HepG2 (cell line): ENCODE measurements around the gene RNU1-1. TPM values are rescaled to one million over a fixed set of nuclear protein-coding genes. Genes with fewer than 3 reads are reported as not detected.
A peak's percentile ranks its signal among the peaks of the same experiment; 100 is the strongest.
"Not testable (repeated sequence)": the region's sequence is repeated elsewhere in the genome, so short reads cannot be mapped to it uniquely, and the experiment has no call there.

Experiments used
- ATAC-seq: fragments of 200-7000 bp; cut with Tn5 transposase; 3 replicates; pipeline ENCODE4 v1.9.1; 2020; ENCODE audit warnings: mild to moderate bottlenecking, moderate library complexity
- BruUV-seq: library from RNA; stranded (reverse); fragments of 400-500 nt; replicated peaks from 2 replicates; lab custom pipeline; 2021; lab: Mats Ljungman, UMichigan
- CTCF ChIA-PET: fragments of 300-600 bp; formaldehyde crosslinking; extraction: SDS; loops from one replicate; lab custom pipeline; 2021; ENCODE audit warnings: low total read pairs, inconsistent platforms, low intra/inter-chr PET ratio; lab: Yijun Ruan, JAX
- POLR2A ChIA-PET: fragments of 350-600 bp; sonication (Branson Sonifier 250); formaldehyde crosslinking; loops from one replicate; lab custom pipeline; 2020; ENCODE audit warnings: antibody characterized with exemption, inconsistent platforms; lab: Yijun Ruan, JAX
- DNase-seq: peaks from one replicate; pipeline ENCODE4 v3.0.0-alpha.2; 2015; ENCODE audit warnings: low spot score
- FAIRE-seq: peaks from 3 replicates; lab custom pipeline; 2011; peaks lifted over from hg19 to GRCh38; lab: Jason Lieb, UNC
- H2AFZ ChIP-seq: one replicate; pipeline ENCODE4 v1.6.1; 2011; ENCODE audit warnings: low read length, inconsistent platforms
- H3K27ac ChIP-seq: fragments of 300-600 bp; 3 replicates; pipeline ENCODE4 v1.8.0; 2011; ENCODE audit warnings: mixed run types, mild to moderate bottlenecking, mixed read lengths, low read length, inconsistent platforms; ENCODE audit not compliant: insufficient read depth; ENCODE audit errors: extremely low read length
- H3K27me3 ChIP-seq, 2 experiments: fragments of 200-600 bp in 1 of 2; 2 replicates in 1 of 2; 3 replicates in 1 of 2; pipeline versions ENCODE4 v1.6.0 to v1.8.0; 2011; ENCODE audit warnings: low read length in 2 of 2, mild to moderate bottlenecking in 2 of 2, moderate library complexity in 2 of 2, inconsistent platforms in 1 of 2; ENCODE audit not compliant: insufficient read depth in 2 of 2, control insufficient read depth in 1 of 2
- H3K36me3 ChIP-seq, 2 experiments: fragments of 200-600 bp in 1 of 2; replicated peaks in 1 of 2; 2 replicates in 1 of 2; 3 replicates in 1 of 2; pipeline versions ENCODE4 v1.5.1 to v1.8.0; 2011; ENCODE audit warnings: low read length in 2 of 2, inconsistent platforms in 1 of 2; ENCODE audit not compliant: insufficient read depth in 2 of 2, control insufficient read depth in 1 of 2
- H3K4me1 ChIP-seq: 2 replicates; pipeline ENCODE4 v1.5.1; 2012; ENCODE audit warnings: low read length, inconsistent platforms; ENCODE audit not compliant: insufficient read depth
- H3K4me2 ChIP-seq: 2 replicates; pipeline ENCODE4 v1.6.0; 2011; ENCODE audit warnings: low read depth, low read length, inconsistent platforms
- H3K4me3 ChIP-seq, 3 experiments: fragments of 200-600 bp in 1 of 3; sonication (generic), shearing (Covaris generic) in 1 of 3; replicated peaks in 1 of 3; 2 replicates each; pipeline ENCODE4 v1.5.1; 2011 to 2016; ENCODE audit warnings: low read length in 3 of 3, inconsistent platforms in 2 of 3, low read depth in 2 of 3, mild to moderate bottlenecking in 2 of 3, control low read depth in 1 of 3, mixed read lengths in 1 of 3; ENCODE audit not compliant: insufficient read depth in 1 of 3
- H3K79me2 ChIP-seq: one replicate; pipeline ENCODE4 v1.6.1; 2011; ENCODE audit warnings: low read length, inconsistent platforms; ENCODE audit not compliant: insufficient read depth
- H3K9ac ChIP-seq: 2 replicates; pipeline ENCODE4 v1.6.0; 2011; ENCODE audit warnings: mild to moderate bottlenecking, low read depth, low read length, inconsistent platforms; ENCODE audit not compliant: insufficient read depth
- H3K9me3 ChIP-seq: 2 replicates; pipeline ENCODE4 v1.5.1; 2012; ENCODE audit warnings: mild to moderate bottlenecking, low read length
- H4K20me1 ChIP-seq: 2 replicates; pipeline ENCODE4 v1.6.0; 2011; ENCODE audit warnings: inconsistent platforms, mild to moderate bottlenecking, low read length, moderate library complexity; ENCODE audit not compliant: insufficient read depth
- FOXA1 ChIP-seq, 2 experiments: fragments of 450-650 bp in 1 of 2; sonication (generic) in 1 of 2; formaldehyde crosslinking in 1 of 2; IDR thresholded peaks; 2 replicates each; pipeline versions ENCODE4 v1.4.0 to v1.6.1; 2016 to 2020; ENCODE audit warnings: missing genetic modification reagents in 1 of 2
- NR2F2 ChIP-seq: IDR thresholded peaks from 2 replicates; pipeline ENCODE4 v1.6.1; 2012; ENCODE audit warnings: low read depth, inconsistent platforms, borderline replicate concordance
- SOX6 ChIP-seq, 2 experiments: fragments of 450-650 bp in 1 of 2; sonication (generic) in 1 of 2; formaldehyde crosslinking in 1 of 2; IDR thresholded peaks; 2 replicates each; pipeline versions ENCODE4 v1.4.0 to v1.6.1; 2017 to 2020; ENCODE audit warnings: antibody characterized with exemption in 1 of 2, mild to moderate bottlenecking in 1 of 2, missing genetic modification reagents in 1 of 2
- ZNF557 ChIP-seq: sonication (generic); formaldehyde crosslinking; IDR thresholded peaks from 2 replicates; pipeline ENCODE4 v1.4.0; 2020; ENCODE audit warnings: missing genetic modification reagents
- WGBS: methylation state at CpG from one replicate; pipeline ENCODE4 v1.1.6; 2017; ENCODE audit warnings: low lambda C conversion rate; 5-methylcytosine and 5-hydroxymethylcytosine counted together
- in situ Hi-C: cut with HindIII; loops from 2 replicates; pipeline ENCODE4 v1.10.0; 2017; ENCODE audit warnings: low pct_unique_long_range_greater_than_20kb; ENCODE audit not compliant: extremely low pct_ligation_motif_present
- intact Hi-C: fragments of 100-400 bp; cut with micrococcal nuclease; formaldehyde crosslinking; loops from one replicate; pipeline ENCODE4 v1.10.0; 2022; ENCODE audit not compliant: unreplicated experiment
- polyA plus RNA-seq, 8 experiments: library from polyadenylated mRNA; depleted of rRNA in 3 of 8; stranded (reverse) in 7 of 8; unstranded in 1 of 8; fragments of >200 nt; fragmentation: Illumina TruSeq in 4 of 8; extraction: Trizol in 4 of 8; gene quantifications; 2 replicates each; pipeline versions ENCODE4 v1.2.1 to v1.2.3, GENCODE V29; 2011 to 2016; ENCODE audit warnings: low read depth in 4 of 8, missing spikeins in 1 of 8, mixed read lengths in 1 of 8; ENCODE audit not compliant: insufficient read depth in 1 of 8
- total RNA-seq, 5 experiments: library from RNA; depleted of rRNA; stranded (reverse); fragments of >200 nt; fragmentation: Illumina TruSeq; extraction: Trizol; gene quantifications; 2 replicates each; pipeline ENCODE4 v1.2.3, GENCODE V29; 2016; ENCODE audit warnings: low read depth in 1 of 5

The RNU1-1 gene
- total and polyA plus RNA-seq, 2 of the 13 experiments (the other 11 are each of a cell fraction or from before 2014, with no cell fraction given), result under 0.01 to 11,018 TPM

GRCh38 chr1:16545682-16546095 is 31.6 kb upstream of the RNU1-1 start (continued):
- TF ChIP-seq SOX6 (IDR thresholded peaks at IDR 0.05), result not testable (repeated sequence)
- TF ChIP-seq SOX6 (CRISPR knock-in tag; IDR thresholded peaks at IDR 0.05) (peak; percentile 28; the same call in 1 of the 2 replicates), NR2F2 (peak; percentile 38; the same call in 1 of the 2 replicates), ZNF557 (CRISPR knock-in tag) (0 out of 2 replicates have a peak, but pooled peaks have one; percentile 33)

GRCh38 chr1:16540421-16540893 is 26.4 kb upstream of the RNU1-1 start:
- 0% methylated on average over 2 of the region's 2 CpGs for WGBS

GRCh38 chr1:16537528-16537927 is 23.4 kb upstream of the RNU1-1 start:
- H3K4me2 ChIP-seq, H3K9me3 ChIP-seq, H3K79me2 ChIP-seq, POLR2A ChIA-PET, H4K20me1 ChIP-seq, H3K27ac ChIP-seq, H2AFZ ChIP-seq, CTCF ChIA-PET, intact Hi-C loops, BruUV-seq, ATAC-seq, in situ Hi-C loops, FAIRE-seq, H3K36me3 ChIP-seq, H3K4me3 ChIP-seq, DNase-seq, H3K27me3 ChIP-seq, H3K9ac ChIP-seq: not testable (repeated sequence)
- 74% methylated on average over 5 of the region's 6 CpGs for WGBS
- peaks cover 16% of the 10 kb centered on the region for H3K4me1 ChIP-seq

More at GRCh38 chr1:16540421-16540893, 26.4 kb upstream of the RNU1-1 start:
- H3K9ac ChIP-seq; H3K36me3 ChIP-seq; ATAC-seq; H3K9me3 ChIP-seq; CTCF ChIA-PET; H3K27me3 ChIP-seq; H3K27ac ChIP-seq; H2AFZ ChIP-seq; FAIRE-seq; intact Hi-C loops; POLR2A ChIA-PET; in situ Hi-C loops; H4K20me1 ChIP-seq; H3K4me3 ChIP-seq; H3K79me2 ChIP-seq; BruUV-seq; TF ChIP-seq FOXA1 (IDR thresholded peaks at IDR 0.05): not testable (repeated sequence)
- DNase-seq, result peak; percentile 10
- 0 out of 2 replicates have a peak, but pooled peaks have one; percentile 32 for TF ChIP-seq FOXA1 (CRISPR knock-in tag; IDR thresholded peaks at IDR 0.05)
- Histone ChIP-seq H3K4me1 (peaks cover 20% of the 10 kb centered on the region), H3K4me2 (peak overlapping the region; percentile 39)

- H3K9me3 ChIP-seq, DNase-seq, CTCF ChIA-PET, intact Hi-C loops, ATAC-seq, H3K9ac ChIP-seq, H3K27me3 ChIP-seq, H3K4me3 ChIP-seq, BruUV-seq, H2AFZ ChIP-seq, H3K27ac ChIP-seq, H4K20me1 ChIP-seq, in situ Hi-C loops, H3K36me3 ChIP-seq, H3K79me2 ChIP-seq, POLR2A ChIA-PET: not testable (repeated sequence)
- peak; percentile 12 for FAIRE-seq
- 0 out of 2 replicates have a peak overlapping the region, but pooled peaks have one; percentile 3 for H3K4me2 ChIP-seq
- 78% methylated on average over 15 of the region's 15 CpGs for WGBS
- peaks cover 22% of the 10 kb centered on the region for H3K4me1 ChIP-seq
Measured at GRCh38 chr1:16536796-16537195, 22.7 kb upstream of the RNU1-1 start.
